Activated gamma-delta T cell treated with anti-CD3 and anti-CD28 coated beads, Interleukin-2, amount 50 U/mL, for 16 hours (primary cell): Measurements from ENCODE around the gene ATP9B.

Experiments used
- DNase-seq: peaks from one replicate; pipeline ENCODE4 v3.0.0-alpha.2; 2020; ENCODE audit warnings: low read depth

ATP9B gene

DNA sequence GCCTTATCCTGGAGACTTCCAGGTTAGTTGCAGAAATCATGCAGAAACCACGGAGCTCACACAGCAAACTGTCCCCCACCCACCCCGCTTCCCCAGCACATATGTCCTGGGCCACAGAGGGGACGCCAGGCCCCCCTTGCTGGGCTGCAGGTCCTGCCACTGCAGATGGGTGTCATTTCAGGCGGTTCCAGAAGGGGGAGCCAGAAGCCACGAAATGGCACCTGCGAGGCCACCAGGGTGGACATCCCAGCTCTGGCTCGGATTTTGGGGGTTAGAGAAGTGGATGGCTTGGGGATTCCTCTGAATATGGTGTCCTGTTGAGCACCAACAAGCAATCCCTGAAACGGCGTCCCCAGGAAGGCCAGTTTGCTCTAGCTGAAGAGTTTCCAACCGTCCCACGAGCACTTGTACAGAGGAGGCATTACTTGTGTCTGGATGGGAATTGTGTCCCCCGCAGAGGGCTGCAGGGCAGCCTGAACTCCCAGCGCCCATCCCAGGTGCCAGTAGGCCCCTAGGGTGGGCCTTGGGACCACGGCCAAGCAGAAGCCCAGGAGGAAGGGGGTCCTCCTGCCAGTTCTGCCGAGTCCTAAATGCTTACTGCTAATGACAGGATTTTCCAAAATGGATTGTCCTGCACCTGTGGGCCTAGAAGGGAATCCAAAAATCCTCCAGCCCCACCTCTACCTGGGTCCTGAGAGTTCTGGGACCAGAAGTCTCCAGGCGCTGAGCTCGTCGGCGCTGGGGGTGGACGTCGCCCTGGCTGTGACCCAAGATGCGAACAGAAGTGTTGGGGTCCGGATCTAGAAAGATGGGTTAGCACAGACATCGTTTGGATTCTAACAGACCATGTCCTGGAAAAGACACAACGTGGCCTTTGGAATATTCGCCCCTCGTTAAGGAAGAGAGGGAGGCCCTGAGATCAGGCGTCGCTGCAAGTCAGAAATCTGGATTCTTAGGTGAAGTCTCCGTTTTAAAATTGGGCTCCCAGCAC, 311.9 kb downstream of the ATP9B start:
- DNase-seq = peak; percentile 57

DNA sequence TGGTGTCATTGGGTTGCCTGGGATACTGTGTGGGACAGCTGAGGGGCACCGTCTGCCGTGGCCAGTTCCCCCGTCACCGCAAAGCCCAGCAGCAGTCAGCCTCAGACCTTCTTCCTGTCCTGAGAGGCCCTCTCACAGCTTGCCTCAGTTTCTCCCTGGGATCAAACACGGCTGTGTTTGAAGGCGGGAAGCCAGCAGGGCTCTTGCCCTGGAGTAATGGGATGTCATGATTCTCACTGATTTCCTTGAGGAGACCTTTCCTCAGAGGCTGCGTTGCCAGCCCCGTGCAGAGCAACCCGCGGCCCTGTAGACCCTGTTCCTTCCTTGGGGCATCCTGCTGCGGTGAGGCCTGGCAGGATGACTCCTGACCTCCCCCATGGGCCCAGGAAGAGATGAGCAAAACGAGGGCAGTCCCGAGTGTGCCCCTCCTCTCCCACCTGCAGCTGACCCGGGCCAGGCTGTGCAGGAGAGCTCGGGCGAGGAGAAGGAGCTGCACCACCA, 312.7 kb downstream of the ATP9B start:
- DNase-seq = no peak

DNA sequence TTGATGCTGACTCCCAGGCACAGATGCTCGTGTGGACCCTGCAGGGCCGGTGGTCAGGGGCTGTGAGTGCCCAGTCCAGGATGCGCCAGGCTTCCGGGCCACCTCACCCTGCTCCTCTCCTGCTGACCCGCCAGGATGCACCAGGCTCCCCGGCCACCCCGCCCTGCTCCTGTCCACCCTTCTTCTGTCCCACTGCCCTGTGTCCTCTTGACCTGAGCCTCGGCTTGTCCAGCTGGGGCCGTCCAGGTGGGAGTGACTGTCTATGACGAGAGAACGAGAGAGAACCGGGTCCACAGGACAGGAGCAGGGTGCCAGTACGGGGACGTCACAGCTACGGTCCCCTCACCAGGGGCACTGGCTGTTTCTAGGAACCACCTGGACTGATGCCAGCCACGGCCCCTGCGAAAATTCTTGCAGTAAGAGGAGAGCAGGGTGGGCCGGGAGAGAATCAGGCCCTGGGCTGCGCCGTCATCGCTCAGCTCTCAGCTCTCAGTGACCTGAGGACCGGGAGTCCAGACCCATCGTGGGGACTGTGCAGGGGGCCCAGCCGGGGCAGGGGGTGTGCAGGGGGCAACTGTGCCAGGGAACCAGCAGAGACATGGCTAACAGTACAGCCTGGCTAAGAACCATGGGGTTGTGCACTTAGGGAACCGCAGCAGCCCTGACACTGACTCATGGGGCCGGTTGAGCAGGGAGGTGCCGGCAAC, 313.6 kb downstream of the ATP9B start:
- no peak for DNase-seq

DNA sequence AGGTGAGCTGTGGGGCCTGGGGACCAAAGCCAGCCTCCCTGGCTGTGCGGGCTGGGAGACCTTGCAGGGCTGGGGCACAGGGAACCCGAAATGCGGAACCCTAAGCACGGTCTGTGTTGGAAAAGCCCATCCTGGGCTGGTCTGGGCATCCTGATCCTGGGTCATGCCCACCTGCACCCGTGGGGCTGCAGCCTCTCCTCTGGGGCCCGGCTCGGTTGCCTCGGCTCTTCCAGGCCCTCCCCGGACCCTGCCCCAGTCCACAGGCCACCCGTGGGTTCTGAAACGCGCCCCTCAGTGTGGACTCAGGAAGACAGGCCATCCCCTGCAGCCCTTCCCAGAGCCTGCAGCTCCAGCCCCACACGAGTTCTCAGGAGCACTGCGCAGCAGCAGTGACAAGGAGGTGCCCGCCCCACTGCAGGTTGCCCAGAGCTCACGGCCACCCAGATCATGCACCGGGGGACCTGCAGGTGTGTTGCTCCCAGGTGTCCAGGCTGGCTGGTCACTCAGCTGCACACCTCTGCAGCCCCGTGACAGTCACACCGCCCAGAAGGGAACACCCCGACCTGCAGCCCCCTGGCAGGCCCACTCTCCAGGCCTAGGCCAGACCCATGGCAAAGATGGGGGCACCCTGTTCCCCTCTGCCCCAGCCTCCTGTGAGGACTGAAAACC, 314.3 kb downstream of the ATP9B start:
- DNase-seq = no peak

DNA sequence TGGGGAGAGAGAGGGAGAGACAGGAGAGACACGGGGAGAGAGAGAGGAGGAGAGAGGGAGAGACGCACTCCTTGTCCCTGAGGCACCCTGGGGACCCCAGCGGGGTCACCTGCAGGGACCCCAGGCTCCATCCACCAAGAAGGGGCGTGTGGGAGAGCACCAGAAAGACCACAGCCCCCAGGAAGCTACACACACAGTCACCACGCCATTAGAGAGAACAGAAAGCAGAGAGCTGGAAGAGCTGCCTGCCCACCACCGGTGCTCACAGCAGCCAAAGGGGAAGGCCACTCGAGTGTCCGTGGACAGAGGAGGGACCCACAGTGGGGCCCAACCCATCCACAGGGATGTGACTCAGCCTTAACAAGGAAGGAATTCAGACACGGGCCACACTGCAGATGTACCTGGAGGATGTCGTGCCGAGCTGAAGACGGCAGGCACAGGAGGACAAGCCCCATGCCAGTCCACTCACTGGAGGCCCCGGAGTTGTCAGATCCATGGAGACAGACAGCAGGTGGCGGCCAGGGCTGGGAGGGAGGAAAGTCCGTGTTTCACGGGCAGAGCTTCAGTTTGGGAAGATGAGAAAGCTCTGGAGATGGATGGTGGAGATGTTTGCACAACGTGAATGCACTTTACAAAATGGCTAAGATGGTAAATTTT, 315.1 kb downstream of the ATP9B start:
- no peak for DNase-seq

DNA sequence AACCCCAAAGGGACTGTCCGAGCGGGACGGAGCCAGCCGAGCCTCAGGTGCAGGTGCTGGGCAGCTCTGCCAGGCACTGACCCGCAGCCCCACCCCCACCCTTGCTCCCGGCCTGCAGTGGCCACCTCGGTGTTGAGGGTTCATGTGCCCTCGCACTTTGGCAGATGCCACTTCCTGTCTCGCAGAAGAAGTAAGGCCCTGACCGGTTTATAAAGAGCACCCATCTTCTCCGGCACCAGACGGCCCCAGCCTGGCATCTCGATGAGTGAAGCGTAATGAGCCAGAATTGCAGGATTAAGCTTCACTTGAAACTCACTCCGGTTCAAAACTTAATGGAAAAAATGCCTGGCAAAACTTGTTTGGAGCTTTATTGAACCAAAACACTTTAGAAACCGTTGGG, 315.6 kb downstream of the ATP9B start:
- no peak for DNase-seq

DNA sequence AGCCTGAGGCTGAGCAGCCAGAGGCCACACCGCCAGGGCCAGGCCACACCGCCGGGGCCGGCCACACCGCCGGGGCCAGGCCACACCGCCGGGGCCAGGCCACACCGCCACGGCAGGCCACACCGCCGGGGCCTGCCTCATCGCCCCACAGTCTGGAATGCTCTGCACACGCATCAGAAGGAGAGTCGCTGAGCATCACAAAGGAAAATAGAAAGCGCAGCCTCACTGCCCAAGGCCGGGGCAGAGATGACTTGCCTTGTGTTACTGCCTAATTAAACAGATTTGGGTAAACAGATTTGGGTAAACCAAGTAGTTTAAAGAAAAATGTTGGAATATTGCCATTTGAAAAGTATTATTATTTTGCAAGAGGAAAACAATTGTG, 316.1 kb downstream of the ATP9B start:
- no peak for DNase-seq

DNA sequence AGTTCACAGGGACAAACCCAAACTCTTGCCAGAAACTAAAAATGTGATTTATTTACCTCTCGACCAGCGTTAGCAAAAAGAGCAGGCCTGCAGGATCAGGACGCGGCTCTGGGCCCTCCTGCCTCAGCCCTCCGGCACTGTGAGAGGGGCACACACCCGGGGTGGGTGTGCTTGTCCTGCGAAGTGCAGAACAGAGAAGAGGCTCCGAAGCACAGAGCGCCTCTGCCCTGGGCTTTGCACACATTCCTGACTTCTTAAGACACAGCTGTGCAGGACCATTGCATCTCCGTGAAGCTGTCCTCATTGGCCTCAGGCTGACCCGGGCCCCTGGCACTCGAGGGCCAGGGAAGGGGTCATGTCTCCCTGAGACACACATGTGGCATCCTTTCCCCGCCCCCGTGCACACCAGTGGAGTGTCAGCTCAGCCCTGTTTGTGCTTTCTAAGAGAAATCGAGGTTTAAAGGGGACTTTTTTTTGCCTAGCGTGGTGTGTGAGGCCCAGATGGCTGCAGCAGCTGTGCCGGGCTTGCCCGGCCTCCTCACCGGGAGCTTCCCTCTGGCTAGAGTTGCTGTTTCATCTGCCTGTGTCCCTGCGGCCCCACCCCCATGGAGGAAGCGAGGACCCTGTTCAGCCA, 316.6 kb downstream of the ATP9B start:
- no peak for DNase-seq

DNA sequence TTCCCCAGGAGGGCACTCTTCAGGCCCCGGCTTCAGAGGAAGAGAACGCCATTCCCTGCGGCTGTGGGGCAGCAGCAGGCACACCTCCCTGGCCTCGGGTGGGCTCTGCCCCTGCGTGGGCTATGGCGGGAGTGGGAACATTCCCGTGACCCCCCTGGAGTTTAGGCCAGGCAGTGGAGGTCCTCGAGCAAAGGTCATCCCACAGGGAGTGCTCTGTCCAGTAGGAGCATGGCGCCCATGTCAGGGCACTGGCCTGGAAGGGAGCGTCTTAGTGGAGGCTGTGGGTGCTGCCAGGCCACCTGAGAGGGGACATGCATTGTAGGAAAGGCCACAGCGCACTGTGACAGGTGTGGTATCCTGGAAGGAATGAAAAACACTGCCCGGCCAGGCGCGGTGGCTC, 317.4 kb downstream of the ATP9B start:
- no peak for DNase-seq

DNA sequence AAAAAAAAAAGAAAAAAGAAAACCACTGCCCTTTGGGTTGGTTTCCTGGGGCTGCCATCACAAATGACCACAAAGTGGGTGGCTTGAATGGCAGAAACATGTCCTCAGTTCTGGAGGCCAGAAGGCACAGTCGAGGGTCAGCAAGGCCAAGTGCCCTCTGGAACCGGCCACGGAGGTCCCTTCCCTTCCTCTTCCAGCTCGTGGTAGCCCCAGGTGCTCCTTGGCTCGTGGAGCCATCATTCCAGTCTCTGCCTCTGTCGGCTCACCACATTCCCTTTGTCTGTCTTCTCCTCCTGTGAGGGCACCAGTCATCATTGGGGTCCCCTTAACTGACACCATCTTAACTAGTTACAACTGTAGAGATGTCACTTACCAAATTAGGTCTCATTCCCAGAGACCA, 318.0 kb downstream of the ATP9B start:
- DNase-seq = no peak

DNA sequence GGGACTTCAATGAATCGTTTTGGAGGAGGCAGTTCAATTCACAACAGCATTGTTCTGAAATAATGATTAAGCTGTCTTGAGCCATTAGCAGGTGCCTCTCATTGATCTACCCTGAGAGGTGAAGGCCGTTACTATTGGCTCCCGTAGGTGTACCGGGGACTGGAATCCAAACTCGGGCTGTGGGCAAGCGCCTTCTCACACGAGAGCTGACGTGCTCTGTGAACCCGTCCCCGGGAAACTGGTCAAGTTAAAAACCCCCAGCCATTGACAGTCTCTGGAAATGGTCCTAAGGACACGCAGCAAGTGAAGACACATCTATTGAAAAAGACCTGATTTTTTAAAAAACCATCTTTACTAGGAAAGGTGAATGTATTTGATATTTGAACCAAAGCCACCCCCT, 318.4 kb downstream of the ATP9B start:
- DNase-seq = no peak

DNA sequence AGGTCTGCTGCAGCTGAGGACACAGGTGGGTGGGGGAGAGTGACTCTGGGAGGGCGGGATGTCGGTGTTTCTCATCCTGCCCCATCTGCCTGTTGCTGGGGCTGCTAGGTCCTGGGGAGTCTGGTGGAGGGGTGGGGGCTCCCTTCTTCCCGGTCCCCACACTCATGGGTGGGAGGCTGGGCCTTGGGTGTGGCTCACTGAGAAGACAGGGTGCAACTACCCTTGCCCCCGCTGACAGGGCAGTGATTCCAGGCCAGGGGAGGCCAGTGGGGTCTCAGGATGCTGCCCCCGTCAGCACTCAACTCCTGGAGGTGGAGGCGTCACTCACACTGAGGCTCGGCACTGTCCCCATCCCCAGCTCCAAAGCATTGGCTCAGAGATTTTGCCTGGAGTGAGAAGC, 318.8 kb downstream of the ATP9B start:
- no peak for DNase-seq

DNA sequence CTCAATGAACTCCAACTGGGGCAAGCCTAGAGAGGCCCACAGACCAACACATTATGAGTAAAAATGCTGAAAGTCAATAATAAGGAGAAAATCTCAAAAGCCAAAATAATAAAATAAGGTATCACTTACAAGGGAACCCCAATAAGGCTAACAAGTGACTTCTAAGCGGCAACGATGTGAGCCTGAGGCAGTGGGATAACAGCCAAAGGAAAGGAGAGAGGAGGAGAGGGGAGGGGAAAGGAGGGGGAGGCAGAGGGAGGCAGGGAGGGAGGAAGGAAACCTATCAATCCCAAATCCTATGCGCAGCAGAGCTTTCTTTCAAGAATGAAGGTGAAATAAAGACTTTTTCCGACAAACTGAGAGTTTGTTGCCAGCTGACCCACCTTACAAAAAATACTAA, 320.5 kb downstream of the ATP9B start:
- DNase-seq = no peak

DNA sequence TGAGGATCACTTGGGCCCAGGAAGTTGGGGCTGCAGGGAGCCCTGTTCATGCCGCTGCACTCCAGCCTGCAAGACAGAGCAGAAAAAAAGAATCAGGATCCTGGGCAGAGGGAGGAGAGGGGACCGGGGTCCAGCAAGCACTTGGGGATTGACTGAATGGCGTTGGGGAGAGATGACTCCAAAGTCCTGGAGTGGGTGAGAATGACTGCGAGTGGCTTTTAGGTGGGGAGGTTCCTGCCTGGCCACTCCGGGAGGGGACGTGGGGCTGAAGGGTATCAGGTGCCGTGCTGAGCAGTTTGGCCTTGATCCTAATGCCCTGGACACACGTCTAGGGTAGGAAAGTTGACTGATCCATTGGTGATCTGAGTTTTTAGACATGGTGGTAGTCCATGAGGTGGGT, 323.0 kb downstream of the ATP9B start:
- DNase-seq = no peak

DNA sequence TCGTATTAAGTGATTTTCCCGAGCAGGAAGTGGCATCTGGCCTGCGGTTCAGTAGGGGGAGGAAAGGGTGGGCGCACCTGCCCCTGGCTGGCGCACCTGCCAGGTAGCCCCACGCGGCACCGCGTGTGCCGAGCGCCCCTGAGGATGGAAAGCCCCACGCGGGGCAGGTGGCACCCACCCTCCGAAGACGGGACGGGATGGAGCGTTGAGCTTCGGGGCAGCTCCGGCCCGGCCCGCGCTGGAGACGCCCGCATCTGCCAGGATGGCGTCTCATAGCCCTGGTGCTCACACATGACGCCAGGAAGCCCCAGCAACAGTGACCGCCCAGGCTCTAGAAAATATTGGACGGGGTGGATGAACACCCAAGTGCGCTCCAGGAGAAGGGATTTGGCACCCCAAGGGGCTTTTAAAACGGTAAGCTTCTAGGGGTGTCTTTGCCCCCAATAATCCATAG, 324.0 kb downstream of the ATP9B start:
- DNase-seq = no peak

DNA sequence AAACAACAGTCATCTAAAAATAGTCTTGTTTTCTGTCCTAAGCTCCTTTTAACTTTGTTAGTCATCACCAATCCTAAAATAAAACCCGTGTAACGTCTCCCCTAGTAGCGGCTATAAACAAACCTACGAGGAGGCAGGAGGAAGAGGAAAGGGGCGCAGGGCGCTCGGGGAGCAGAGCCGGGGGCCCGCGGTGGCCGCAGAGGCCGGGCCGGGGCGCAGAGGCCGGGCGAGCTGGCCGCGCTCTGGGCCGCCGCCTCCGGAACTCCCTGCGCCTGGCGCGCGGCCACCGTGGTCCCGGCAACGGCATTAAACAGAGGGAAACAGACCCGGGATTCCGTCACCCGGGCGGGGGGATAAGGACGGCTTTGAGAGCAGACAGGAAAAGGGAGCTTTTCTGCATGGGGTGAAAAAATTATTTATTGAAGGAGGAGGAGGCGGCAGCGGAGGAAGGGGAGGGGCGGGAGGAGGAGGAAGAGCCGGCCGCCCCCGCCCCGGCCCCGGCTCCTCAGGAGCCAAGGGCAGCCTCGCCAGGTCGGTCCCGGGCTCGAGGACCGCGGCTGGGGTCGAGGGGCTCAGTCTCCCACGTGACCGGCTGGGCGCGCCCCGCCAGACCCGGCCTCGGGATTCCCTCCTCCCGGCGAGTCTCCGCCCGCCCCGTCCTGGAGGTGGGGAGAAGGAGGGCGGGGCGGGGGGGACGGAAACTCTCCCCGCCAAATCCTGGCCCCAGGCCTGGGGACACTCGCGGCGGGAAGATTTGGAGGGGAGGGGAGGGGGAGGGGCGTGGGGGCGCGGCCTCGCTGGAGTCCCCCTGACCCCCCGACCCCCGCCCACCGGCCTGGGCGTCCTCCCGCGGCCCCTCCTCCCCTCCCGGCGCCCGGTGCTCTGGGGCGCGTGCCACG, 324.7 kb downstream of the ATP9B start:
- DNase-seq = no peak

DNA sequence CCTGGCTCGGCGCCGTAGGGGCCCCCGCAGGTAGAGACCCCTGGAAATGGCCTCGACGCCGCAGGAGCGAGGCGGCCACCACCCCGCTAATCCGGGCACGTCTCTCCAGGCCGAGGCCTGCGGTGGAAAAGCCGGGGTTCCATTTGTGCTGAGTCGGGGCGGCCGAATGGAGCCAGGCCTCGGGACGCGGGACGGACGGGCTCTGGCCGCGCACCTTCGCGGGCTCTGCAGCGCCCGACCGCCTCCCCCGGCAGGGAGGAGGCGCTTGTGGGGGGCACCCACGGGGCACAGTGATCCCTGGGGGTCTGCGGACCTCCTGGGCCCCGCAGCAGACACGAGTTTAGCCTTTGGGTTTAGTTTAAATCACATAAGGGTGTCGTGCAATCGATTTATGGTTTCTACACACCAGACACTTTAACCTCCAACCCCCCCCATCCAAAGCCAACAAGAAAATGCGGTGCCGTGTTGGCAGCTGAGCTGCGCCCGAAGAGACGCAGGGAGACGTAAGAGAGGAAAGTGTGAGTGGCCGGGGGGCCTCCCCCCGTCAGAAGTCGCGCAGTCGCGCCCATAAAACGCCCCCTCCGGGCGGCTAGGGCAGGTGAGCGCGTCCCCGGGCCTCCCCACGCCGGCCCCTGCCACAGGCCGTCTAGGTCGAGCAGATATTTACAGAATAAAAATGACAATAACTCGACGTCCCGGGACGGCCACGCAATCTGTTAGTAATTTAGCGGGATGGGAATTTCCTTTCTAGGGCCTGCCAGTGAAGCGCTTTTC, 325.5 kb downstream of the ATP9B start:
- peak; percentile 53 for DNase-seq

DNA sequence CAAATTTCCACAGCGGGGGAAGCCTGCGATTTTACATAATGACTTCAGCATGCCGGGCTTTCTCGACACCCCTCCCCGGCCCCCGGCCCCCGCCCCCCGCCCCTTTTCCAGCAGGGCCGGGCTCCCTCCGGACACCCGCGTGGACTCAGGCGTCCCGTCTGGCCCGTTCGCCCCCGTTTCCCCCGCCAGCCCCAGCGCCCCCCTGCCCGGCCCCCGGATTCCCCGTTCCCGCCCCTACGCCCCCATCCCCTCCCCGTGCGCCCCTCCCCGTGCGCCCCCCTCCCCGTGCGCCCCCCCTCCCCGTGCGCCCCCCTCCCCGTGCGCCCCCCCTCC, 326.1 kb downstream of the ATP9B start:
- no peak for DNase-seq

DNA sequence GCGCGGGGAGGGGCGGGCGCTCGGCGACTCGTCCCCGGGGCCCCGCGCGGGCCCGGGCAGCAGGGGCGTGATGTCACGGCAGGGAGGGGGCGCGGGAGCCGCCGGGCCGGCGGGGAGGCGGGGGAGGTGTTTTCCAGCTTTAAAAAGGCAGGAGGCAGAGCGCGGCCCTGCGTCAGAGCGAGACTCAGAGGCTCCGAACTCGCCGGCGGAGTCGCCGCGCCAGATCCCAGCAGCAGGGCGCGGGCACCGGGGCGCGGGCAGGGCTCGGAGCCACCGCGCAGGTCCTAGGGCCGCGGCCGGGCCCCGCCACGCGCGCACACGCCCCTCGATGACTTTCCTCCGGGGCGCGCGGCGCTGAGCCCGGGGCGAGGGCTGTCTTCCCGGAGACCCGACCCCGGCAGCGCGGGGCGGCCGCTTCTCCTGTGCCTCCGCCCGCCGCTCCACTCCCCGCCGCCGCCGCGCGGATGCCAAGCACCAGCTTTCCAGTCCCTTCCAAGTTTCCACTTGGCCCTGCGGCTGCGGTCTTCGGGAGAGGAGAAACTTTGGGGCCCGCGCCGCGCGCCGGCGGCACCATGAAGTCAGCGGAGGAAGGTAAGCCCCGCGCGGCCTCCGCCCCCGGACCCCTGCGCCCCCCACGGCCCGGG, 326.7 kb downstream of the ATP9B start, which contains the start of gene NFATC1:
NFATC1 (plus strand) TSS at position 170 of the 644 bp plus-strand sequence; CDS start at position 465, 295 bp downstream.
- peak; percentile 55 for DNase-seq
